GM12864 (cell line): ENCODE measurements around the gene SIX3.

Source experiments
- DNase-seq: peaks from one replicate; pipeline ENCODE4 v3.0.0-alpha.2; 2011; ENCODE audit warnings: low read depth
- H3K4me3 ChIP-seq: 2 replicates; pipeline ENCODE4 v1.5.1; 2011; ENCODE audit warnings: mild to moderate bottlenecking, low read depth, low read length, control low read depth
- CTCF ChIP-seq: IDR thresholded peaks from 2 replicates; pipeline ENCODE4 v1.5.1; 2011; ENCODE audit warnings: low read depth, mild to moderate bottlenecking, moderate library complexity, low read length, control low read depth, inconsistent platforms; ENCODE audit errors: missing control alignments

The SIX3 gene

GRCh38 chr2:44952143-44952805 lies 10.8 kb downstream of the SIX3 start:
- DNase-seq: no peak
- peak; percentile 71 for TF ChIP-seq CTCF
- no peak overlapping the region for H3K4me3 ChIP-seq

GRCh38 chr2:44952806-44953498 lies 11.4 kb downstream of the SIX3 start:
- no peak for DNase-seq
- no peak overlapping the region for H3K4me3 ChIP-seq
- no peak for TF ChIP-seq CTCF

GRCh38 chr2:44953499-44953883 lies 12.0 kb downstream of the SIX3 start:
- DNase-seq: no peak
- H3K4me3 ChIP-seq: no peak overlapping the region
- no peak for TF ChIP-seq CTCF

- DNase-seq: no peak
- no peak overlapping the region for H3K4me3 ChIP-seq
- no peak for TF ChIP-seq CTCF
Measured at GRCh38 chr2:44954447-44954888, 13.0 kb downstream of the SIX3 start.

GRCh38 chr2:44954889-44955592 lies 13.5 kb downstream of the SIX3 start:
- H3K4me3 ChIP-seq: no peak overlapping the region
- DNase-seq: no peak
- TF ChIP-seq CTCF: no peak

GRCh38 chr2:44955593-44956392 lies 14.3 kb downstream of the SIX3 start:
- DNase-seq: no peak
- no peak overlapping the region for H3K4me3 ChIP-seq

More at GRCh38 chr2:44955593-44956392, 14.3 kb downstream of the SIX3 start:
- peak; percentile 88 for TF ChIP-seq CTCF
